Measurements from ENCODE around the gene ERC2. TPM values are rescaled to one million over a fixed set of nuclear protein-coding genes. Genes with fewer than 3 reads are reported as not detected.

The ERC2 gene
- total and polyA plus RNA-seq, 11 donors = 0.16 to 3.8 (median 1.6) TPM

DNA sequence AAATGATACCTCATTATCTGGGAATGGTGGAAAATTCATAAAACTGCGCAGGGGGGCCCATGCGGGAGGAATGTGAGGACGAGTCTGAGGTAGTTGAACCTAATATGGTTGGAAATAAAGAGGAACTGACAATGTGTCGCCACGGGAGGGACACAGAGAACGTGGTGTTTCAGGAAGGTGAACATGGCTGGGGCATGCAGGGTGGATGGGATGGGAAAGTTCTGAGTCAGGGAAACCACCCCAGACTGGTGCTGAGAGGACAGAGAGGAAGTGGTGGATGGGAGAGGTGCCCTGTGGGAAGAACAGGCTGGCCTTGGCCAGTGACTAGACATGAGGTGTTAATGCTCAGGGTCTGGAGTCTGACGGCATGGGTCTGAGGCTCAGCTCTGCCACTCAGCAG, 844.0 kb downstream of the ERC2 start:
- Histone ChIP-seq H3K4me3 (no peak overlapping the region), H3K9me3 (no peaks in the 10 kb centered on the region), H3K27me3 (peaks cover 0 to 14% (median 0%) of the 10 kb centered on the region in 9 donors), H3K4me1 (peaks cover 0 to 17% (median 0%) of the 10 kb centered on the region in 12 donors), H3K36me3 (no peaks in the 10 kb centered on the region), H3K27ac (no peak overlapping the region)
- WGBS, 4 donors = 84 to 87% (median 85%) methylated on average over 7 of the region's 7 CpGs
- ATAC-seq (peak in 2 of 4 donors; percentile 36 to 55), DNase-seq (peak in 1 of 5 donors; percentile 26)
- TF ChIP-seq POLR2A (IDR thresholded peaks at IDR 0.05) = no peak
- TF ChIP-seq, protein P1, sequence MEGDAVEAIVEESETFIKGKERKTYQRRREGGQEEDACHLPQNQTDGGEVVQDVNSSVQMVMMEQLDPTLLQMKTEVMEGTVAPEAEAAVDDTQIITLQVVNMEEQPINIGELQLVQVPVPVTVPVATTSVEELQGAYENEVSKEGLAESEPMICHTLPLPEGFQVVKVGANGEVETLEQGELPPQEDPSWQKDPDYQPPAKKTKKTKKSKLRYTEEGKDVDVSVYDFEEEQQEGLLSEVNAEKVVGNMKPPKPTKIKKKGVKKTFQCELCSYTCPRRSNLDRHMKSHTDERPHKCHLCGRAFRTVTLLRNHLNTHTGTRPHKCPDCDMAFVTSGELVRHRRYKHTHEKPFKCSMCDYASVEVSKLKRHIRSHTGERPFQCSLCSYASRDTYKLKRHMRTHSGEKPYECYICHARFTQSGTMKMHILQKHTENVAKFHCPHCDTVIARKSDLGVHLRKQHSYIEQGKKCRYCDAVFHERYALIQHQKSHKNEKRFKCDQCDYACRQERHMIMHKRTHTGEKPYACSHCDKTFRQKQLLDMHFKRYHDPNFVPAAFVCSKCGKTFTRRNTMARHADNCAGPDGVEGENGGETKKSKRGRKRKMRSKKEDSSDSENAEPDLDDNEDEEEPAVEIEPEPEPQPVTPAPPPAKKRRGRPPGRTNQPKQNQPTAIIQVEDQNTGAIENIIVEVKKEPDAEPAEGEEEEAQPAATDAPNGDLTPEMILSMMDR (IDR thresholded peaks at IDR 0.05) = no peak
- intact Hi-C loops (cut with DNase I) = no loop called here

DNA sequence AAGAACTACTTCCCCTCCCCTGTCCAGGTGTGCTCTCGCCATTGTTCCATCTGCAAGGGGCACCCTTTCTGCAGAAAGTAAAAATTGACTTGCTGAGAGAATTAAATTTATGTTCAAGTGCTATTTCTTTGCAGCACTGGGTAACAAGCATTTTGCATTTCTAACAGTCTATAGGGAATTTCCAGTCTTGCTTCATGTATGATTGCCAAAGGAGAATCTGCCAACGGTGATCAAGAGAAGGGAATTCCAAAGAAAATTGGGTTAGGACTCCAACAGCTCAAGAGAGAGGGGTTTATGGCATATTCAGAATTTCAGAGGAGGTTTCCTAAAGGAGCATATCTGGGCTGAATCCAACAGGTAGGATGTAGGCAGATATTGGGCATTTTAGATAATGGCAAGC, 844.5 kb downstream of the ERC2 start:
- DNase-seq (no peak), ATAC-seq (no peak)
- Histone ChIP-seq H3K36me3 (no peaks in the 10 kb centered on the region), H3K4me3 (no peak overlapping the region), H3K4me1 (peaks cover 0 to 17% (median 0%) of the 10 kb centered on the region in 12 donors), H3K9me3 (no peaks in the 10 kb centered on the region), H3K27ac (no peak overlapping the region), H3K27me3 (peaks cover 0 to 18% (median 0%) of the 10 kb centered on the region in 9 donors)
- TF ChIP-seq, protein P1 (IDR thresholded peaks at IDR 0.05) = no peak
- TF ChIP-seq POLR2A (IDR thresholded peaks at IDR 0.05) = no peak
- 62 to 82% (median 74%) methylated on average over 2 of the region's 2 CpGs for WGBS, 4 donors
- intact Hi-C loops (cut with DNase I) = no loop called here

DNA sequence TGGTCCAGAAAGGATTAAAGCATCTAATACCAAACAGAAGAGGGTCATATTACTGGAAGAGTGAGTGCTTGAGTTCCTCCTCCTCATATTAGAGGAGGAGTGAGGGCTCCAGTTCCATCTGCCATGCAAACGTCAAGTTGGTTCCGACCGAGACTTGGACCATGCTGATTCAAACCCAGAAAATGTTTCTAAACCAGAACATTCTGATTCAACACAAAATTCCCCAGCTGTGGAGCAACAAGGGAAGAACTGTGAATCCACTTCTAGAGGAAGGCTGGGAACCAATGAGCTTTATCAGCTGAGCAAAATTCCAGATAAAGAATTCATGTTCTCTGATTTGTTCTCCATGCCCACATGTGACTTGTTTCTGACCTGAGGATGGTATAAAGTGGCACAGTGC, 845.5 kb downstream of the ERC2 start:
- no peaks in the 10 kb centered on the region for H3K36me3 ChIP-seq
- TF ChIP-seq, protein P1 (IDR thresholded peaks at IDR 0.05) = no peak
- no peak for TF ChIP-seq POLR2A (IDR thresholded peaks at IDR 0.05)
- WGBS, 4 donors = 75 to 92% (median 86%) methylated on average over 3 of the region's 3 CpGs
- H3K4me1 ChIP-seq = peaks cover 0 to 17% (median 0%) of the 10 kb centered on the region in 12 donors
- H3K27me3 ChIP-seq = peaks cover 0 to 20% (median 0%) of the 10 kb centered on the region in 9 donors
- intact Hi-C loops (cut with DNase I) = no loop called here
- DNase-seq (no peak), ATAC-seq (no peak)
- no peaks in the 10 kb centered on the region for H3K9me3 ChIP-seq
- H3K27ac ChIP-seq = no peak overlapping the region
- no peak overlapping the region for H3K4me3 ChIP-seq

DNA sequence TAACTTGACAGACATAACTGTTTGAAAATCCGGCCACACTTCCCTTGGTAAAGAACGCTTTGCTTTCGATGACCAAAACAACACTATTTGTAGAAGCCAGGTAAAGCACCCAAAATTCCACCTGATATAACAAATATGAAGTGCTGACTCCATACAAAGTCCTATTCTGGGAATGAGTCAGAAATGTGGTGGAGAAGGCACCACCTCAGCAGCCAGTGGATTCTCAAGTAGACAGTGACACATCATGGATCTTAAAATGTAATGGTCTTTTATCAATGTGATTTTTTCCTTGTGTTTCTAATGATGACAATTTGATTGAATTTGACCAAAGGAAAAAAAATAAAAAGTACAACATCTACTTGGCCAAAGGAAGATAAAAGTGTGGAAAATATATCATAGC, 846.2 kb downstream of the ERC2 start:
- DNase-seq = no peak
- no peak for ATAC-seq
- H3K36me3 ChIP-seq = no peaks in the 10 kb centered on the region
- no peak for TF ChIP-seq POLR2A (IDR thresholded peaks at IDR 0.05)
- TF ChIP-seq, protein P1 (IDR thresholded peaks at IDR 0.05) = no peak
- no peaks in the 10 kb centered on the region for H3K9me3 ChIP-seq
- intact Hi-C loops (cut with DNase I) = no loop called here
- WGBS, 4 donors = 89 to 98% (median 91%) methylated on average over 3 of the region's 3 CpGs
- no peak overlapping the region for H3K27ac ChIP-seq
- peaks cover 0 to 20% (median 0%) of the 10 kb centered on the region in 9 donors for H3K27me3 ChIP-seq
- no peak overlapping the region for H3K4me3 ChIP-seq
- peaks cover 0 to 17% (median 0%) of the 10 kb centered on the region in 12 donors for H3K4me1 ChIP-seq

Data from heart left ventricle (tissue), 16 donors.